Measurements from ENCODE around the gene RHOF. TPM values are rescaled to one million over a fixed set of nuclear protein-coding genes. Genes with fewer than 3 reads are reported as not detected.

RHOF gene
- total and polyA plus RNA-seq, 2 of the 13 experiments (the other 11 are each of a cell fraction or from before 2014, with no cell fraction given), result 14.6 to 32.2 TPM

GRCh38 chr12:121748571-121749265 is 44.8 kb downstream of the RHOF start (continued):
- TF ChIP-seq E2F5 (CRISPR knock-in tag; conservative IDR thresholded peaks at IDR 0.05) (no peak), ZNF546 (CRISPR knock-in tag; conservative IDR thresholded peaks at IDR 0.05) (no peak), MIER2 (CRISPR knock-in tag; IDR thresholded peaks at IDR 0.05) (0 out of 2 replicates have a peak, but pooled peaks have one; percentile 46), ZNF414 (CRISPR knock-in tag; IDR thresholded peaks at IDR 0.05) (peak; percentile 61; the same call in 1 of the 2 replicates), FOXO4 (CRISPR knock-in tag; conservative IDR thresholded peaks at IDR 0.05) (no peak), TRIM22 (IDR thresholded peaks at IDR 0.05) (no peak), ZNF605 (CRISPR knock-in tag; IDR thresholded peaks at IDR 0.05) (0 out of 2 replicates have a peak, but pooled peaks have one; percentile 71), ZNF451 (CRISPR knock-in tag; IDR thresholded peaks at IDR 0.05) (0 out of 2 replicates have a peak, but pooled peaks have one; percentile 50), ZMYM4 (CRISPR knock-in tag; IDR thresholded peaks at IDR 0.05) (0 out of 2 replicates have a peak, but pooled peaks have one; percentile 28), SMAD9 (CRISPR knock-in tag; IDR thresholded peaks at IDR 0.05) (no peak), GATAD1 (CRISPR knock-in tag; IDR thresholded peaks at IDR 0.05) (0 out of 2 replicates have a peak, but pooled peaks have one; percentile 30), ZNF772 (CRISPR knock-in tag; IDR thresholded peaks at IDR 0.05) (no peak), KDM6A (CRISPR knock-in tag; IDR thresholded peaks at IDR 0.05; ENCODE audit: low read depth) (0 out of 2 replicates have a peak, but pooled peaks have one; percentile 21), ZNF776 (CRISPR knock-in tag; IDR thresholded peaks at IDR 0.05) (no peak), SMAD1 (CRISPR knock-in tag; IDR thresholded peaks at IDR 0.05; ENCODE audit: borderline replicate concordance, low read depth) (peak; percentile 83; the same call in 1 of the 2 replicates), KMT2B (CRISPR knock-in tag; IDR thresholded peaks at IDR 0.05) (peak; percentile 51; the same call in 1 of the 2 replicates), ZEB1 (IDR thresholded peaks at IDR 0.05; ENCODE audit: insufficient replicate concordance, low read depth) (no peak), CREBL2 (CRISPR knock-in tag; IDR thresholded peaks at IDR 0.05; ENCODE audit: borderline replicate concordance) (no peak), NFE2L1 (CRISPR knock-in tag; IDR thresholded peaks at IDR 0.05; ENCODE audit: borderline replicate concordance) (no peak), ZBTB33 (CRISPR knock-in tag; IDR thresholded peaks at IDR 0.05) (no peak), HOXA3 (CRISPR knock-in tag; IDR thresholded peaks at IDR 0.05) (peak; percentile 91), ZFP1 (CRISPR knock-in tag; IDR thresholded peaks at IDR 0.05) (no peak), ZNF3 (CRISPR knock-in tag; IDR thresholded peaks at IDR 0.05) (no peak), PTBP1 (IDR thresholded peaks at IDR 0.05; ENCODE audit: low read depth, low read length, poor library complexity, severe bottlenecking) (no peak), ESRRA (CRISPR knock-in tag; IDR thresholded peaks at IDR 0.05; ENCODE audit: low read depth) (peak; percentile 52; the same call in 1 of the 2 replicates)

Data from HepG2 (cell line).